HuH-7 (cell line): ENCODE data around the gene SSPN.
A peak's percentile ranks its signal among the peaks of the same experiment; 100 is the strongest.

Source experiments
- DNase-seq: peaks from one replicate; pipeline ENCODE4 v3.0.0; 2011; ENCODE audit warnings: low spot score

Gene SSPN, protein sequence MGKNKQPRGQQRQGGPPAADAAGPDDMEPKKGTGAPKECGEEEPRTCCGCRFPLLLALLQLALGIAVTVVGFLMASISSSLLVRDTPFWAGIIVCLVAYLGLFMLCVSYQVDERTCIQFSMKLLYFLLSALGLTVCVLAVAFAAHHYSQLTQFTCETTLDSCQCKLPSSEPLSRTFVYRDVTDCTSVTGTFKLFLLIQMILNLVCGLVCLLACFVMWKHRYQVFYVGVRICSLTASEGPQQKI

DNA sequence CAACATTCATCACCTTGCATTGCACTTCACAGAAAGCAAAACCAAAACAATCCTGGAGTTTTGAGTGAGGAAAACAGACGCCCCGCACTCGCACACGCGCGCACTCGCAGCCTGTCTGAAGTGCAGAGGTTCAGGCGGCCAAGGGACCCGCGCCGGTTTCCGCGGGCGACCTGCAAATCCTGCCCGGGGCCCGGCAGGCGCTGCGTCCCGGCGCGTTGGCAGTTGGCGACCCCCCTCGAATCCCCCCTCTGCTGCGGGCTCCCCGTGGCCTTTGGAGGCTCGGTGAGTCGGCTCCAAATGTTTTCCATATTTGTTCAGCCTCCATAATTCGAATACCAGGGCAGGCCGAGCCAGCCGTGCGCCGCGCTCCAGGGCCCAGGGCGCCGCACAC, at the start of gene SSPN:
Gene SSPN, plus strand, starts transcription at position 324 of the 391 bp plus-strand sequence. CDS start 100 bp downstream, outside the sequence.
- peak; percentile 43 for DNase-seq

DNA sequence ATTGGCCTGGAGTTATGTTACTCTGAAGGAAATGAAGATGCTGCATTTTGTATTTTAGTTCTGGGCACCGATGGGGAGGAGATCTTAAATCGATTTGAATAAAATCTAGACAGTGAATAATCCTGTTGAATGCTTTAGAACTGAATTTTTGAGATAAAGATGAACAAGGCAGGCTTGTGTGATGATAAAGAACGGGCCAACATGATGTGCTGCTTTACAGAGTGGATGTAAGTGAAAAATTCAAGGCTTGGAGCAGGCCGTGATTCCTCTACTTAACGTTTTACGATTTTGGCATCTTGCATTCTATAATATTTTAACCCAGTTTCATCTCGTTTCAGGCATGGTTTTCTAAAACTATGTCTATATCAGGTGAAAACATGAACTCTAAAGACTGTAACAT, 47.1 kb upstream of the SSPN start:
- DNase-seq = no peak

DNA sequence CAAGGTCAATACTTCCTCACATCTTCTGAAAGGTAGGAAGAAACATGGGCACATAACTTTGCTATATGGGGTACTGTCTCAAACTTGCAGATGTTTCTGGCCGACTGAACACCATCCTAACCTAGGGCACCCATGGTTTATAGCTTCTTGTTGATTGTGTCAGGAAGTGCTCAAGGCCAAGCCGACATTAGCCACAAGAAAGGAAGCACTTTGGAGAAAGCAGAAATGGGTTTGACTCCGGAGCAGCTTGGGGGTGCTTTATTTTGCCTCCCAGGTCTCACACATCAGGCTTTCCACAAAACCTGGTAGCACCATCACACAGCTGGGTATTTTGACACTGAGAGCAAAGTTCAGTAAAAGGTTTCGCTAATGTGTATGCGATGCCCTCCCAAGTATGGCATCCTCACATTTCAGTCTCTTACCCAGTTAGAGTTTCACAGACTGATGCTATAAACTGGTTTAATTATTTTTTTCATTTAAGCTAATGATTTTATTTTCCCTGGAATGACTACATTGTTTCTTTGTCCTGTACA, 45.3 kb upstream of the SSPN start:
- no peak for DNase-seq

DNA sequence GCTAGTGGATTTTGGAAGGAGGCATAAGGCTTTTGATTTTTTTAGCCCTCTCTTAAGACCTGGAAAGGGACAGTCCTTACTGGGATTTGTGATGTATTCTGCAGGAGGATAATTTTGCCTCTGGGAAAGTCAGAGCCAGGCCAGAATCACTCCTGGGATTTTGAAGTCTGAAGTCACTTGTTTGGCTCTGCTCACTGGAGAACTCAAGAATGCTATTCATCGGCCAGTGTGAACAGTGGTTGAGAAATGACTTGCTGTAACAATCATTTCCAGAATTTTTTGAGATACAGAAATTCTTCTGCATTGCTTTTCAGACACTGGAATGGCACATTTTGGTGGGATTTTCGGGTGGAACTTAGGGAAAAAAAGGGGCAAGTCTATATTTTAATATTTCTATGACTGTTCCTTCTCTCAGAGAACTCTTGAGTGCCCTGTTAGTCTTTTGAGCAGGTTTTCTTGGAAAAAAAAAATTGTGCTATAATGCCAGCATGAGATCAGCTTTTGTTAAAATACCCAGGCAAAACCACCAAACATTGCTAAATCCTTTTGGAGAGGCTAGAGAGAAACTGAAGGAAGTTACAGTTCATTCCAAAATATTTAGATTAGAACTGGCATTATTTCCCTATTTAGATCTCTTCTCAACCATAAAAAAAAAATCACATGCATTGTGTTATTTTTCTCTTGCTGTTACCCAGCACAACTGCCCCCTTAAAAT, 44.5 kb upstream of the SSPN start:
- DNase-seq = no peak

DNA sequence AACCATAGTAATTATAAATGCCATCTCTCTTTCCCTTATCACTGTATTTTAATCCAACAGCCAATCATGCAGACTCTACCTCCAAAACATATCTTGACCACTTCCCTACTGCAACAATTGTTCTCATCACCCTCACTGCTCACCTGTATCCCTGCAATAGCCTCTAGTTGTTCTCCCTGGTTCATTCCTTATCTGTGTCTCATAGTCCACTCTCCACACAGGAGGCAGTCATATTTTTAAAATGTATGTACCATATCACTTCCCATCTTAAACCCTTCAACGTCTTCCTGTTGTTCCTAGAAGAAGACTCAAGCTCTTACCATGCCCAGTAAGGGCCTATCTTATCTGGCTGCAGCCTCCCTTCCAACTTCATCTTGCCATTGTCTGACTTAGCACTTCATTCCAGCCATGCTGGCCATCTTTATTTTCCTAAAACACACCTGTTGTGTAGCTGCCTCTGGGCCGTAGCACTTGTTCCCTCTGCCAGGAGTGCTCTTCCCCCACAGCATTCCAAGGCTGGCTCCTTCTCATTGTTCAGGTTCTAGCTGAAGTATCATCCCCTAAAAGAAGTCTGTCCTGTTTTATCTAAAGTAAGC, 42.8 kb upstream of the SSPN start:
- DNase-seq = no peak

DNA sequence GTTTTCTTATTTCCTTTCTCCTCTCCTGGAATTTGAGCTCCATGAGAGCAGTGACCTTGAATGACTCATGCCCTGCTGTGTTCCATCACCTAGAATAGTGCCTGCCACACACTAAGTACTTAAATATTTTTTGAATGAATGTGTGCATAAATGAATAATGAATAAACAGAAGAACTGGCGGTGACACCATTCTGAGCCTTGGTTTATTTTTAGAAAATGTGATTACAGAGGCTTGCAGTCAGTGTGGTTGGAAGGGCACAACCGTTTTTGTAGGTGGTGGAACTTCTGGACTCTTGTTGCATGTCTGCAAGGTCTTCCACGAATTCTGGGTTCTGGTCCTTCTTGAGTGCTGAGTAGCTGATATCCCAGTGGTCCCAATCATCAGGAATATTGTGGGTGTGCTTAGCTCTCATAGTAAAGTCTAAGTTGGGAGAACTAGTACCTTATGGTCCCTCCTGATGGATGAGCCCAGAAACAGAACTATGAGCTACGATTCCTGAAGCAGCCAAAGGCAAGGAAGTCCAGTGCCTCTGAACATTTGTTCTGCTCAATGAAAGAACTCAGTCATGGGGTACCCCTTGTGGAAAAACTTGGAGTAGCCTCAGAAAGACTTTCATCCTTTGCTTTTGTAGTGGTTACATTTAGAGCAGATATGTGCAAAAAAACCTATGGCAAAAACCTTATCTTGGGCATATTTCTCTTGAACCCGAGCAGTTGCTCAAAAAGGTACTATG, 41.8 kb upstream of the SSPN start:
- DNase-seq = no peak

DNA sequence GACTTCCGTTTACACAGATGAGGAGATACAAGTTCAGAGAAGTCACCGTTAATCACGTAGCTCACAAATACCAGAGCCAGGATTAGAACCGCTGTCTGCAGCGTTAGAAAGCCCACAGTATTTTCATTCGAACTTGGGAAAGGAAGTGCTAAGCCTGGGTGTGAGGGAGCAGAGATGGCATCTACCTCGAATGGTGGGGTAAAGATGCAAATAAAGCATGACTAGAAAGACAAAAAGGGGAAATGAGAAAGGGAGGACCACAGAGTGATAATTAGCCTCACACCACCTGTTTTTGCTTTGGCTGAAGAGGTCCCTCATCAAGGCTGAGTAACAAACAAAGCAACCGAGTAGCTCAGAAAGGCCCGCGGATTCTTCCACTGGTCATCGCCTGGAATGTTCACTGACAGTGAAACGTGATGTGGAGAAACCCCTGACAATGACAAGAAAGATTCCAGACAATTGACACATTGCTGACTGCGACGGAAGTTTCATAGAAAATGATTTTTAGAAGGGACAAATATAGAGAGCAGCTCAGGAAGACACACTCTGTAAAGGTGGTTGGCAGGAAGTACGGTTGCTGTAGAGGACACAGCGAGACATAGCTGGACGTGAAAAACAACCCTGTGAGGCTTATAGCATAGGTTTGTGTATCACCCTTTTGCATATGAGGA, 39.0 kb upstream of the SSPN start:
- no peak for DNase-seq

DNA sequence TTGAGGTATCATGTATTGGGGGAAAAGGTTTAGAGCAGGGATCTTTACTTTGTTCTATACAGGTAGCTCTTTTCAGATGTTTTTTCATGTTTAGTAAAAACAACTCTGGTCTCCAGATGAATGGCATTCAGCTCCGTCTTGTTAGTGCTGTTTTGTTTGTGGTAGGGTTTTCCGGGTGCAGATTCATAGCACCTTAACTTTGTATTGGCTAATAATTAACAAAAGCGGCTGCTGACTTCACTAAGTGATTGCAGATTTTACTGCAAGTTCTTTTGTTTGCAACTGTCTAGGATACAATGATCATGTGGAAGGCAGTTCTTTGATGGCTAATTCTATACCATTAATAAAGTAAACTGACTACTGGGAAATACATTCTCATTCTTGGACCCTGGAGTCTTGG, 38.4 kb upstream of the SSPN start:
- DNase-seq = no peak

DNA sequence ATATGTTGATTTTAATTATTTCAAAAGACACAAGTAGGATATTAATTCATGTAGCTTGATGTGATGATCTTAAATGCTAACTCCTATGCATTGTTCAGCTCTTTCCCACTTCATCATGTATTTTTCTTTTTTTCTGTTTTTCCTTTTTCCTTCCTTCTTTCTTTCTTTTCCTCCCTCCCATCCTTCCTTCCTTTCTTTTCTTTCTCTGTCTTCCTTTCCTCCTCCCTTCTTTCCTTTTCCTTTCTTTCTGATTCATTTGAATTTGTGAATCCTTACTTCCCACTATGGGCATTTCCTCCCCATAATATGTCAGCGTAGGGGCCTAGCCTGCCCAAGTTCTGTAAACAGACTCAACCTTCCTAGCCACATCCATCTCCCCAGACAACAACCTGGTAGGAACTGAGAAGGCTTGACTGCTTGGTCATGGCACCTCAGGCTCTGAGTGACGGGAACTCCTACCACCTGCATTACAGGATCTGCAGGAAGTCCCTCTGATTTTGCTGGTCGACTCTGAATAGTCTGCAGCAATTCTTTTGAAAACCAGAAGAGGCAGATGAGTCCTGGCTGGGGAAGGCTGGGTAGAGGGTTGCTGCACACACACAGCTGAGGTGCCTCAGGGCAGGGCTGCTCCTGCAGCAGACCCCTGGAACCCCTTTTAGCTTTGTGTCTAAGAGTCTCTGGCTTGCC, 37.2 kb upstream of the SSPN start:
- DNase-seq = no peak

DNA sequence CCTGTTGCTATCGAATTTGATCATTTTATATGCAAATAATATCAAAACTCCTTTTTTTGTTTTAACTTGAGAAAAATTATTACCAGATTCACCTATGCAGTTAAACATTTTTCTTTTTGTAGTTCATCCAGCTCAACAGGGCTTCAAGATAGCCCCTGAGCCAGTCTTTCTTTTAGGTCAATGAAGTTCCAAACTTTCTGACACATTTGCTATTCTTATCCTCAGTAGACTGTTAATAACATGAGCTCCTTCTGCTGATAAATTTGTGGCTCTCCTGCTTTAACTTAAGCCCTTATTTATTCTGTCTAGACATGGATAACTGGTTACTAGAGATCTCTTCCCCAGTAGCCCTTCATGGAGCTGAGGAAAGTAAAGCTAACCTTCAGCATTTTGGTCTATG, 33.2 kb upstream of the SSPN start:
- no peak for DNase-seq

DNA sequence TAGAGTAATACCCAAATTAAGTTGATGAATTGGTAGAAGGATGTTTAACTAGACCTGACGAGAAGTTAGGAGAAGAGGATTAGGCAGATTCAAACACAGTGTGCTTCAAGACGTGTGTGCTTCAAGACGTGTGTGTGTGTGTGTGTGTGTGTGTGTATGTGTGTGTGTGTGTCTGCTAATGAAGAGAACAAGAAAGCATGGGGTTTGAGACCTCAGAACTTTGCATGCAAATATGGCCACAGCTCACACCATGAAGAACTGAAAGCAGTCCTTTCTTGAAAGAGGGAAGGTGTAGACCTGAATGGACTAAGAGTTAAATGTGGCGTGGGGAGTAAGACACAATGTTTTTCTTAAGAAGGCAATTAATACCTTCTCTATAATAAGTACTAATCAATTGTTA, 32.5 kb upstream of the SSPN start:
- DNase-seq = no peak

DNA sequence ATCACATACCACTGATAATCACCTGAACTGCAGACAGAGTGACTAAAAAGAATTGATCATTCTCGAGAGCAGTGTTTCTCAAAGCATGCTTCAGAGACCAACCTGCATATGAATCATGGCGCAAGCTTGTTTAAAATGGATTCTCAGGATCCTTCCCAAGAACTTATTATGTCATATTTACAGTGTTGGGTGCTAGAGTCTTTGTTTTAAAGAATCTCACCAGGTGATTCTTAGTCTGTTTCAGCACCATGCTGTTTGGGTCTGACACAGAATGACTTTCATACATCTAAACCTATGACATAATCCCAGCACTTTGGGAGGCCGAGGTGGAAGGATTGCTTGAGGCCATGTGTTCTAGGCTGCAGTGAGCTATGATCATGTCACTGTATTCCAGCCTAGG, 31.3 kb upstream of the SSPN start:
- DNase-seq = no peak

DNA sequence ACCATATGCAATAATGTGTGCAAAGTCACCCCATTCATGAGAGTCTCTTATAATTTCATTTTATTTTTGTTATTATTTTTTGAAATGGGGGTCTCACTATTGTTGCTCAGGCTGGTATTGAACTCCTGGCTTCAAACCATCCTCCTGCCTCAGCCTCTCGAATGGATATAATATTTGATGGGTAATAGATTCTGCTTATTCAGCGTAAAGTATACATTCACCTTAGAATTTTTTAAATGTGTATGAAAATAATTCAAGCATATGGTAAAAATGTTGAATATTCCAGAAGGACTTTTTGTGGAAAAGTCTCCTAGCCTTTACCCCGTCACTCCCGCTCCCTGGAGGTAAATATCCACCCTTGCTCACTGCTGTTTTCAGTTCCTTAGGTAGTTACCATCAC, 23.4 kb upstream of the SSPN start:
- DNase-seq = no peak

DNA sequence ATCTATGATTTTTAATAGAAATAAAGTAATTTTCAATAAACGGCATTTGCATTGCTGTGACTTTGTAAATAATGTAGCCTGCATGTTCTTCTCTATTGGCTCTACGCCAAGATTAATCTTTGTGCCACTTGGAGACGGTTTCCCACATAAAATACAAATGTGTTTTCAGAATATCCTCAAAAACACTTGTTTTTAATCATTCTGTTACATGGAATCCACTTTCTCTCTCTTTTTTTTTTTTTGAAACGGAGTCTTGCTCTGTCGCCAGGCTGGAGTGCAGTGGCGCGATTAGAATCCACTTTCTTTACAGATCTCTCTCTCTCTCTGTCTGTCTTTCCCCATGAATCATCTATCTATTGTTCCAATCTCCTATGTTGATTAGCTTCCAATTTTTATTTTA, 22.8 kb upstream of the SSPN start:
- DNase-seq = no peak

DNA sequence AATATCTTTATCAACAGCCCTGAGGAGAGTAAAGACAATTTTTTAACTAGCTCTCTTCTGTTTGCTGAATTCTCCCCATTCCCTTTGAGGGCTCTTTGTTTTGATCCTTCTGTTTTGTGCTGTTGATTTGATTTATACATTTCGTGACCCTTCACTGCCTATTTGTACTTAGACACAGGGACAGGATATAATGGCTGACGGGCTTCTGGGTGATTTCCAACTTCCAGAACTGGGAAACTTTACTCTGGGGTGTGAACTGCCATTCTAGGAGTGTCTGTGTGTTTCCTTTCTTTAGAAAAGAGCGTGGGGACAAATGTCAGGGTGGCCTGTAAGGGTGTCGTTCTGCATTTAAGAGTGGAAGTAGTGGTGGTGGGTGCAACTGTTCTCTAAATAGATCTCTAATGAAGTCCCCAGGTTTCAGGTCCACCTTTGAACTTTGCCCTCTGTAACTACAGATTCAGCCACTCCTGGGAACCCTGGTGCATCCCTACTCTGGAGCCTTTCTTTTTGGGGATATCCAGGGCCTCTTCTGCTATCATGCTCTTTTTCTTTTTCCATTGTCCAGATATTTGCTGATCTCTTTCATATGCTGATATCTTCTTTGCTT, 22.3 kb upstream of the SSPN start:
- no peak for DNase-seq

DNA sequence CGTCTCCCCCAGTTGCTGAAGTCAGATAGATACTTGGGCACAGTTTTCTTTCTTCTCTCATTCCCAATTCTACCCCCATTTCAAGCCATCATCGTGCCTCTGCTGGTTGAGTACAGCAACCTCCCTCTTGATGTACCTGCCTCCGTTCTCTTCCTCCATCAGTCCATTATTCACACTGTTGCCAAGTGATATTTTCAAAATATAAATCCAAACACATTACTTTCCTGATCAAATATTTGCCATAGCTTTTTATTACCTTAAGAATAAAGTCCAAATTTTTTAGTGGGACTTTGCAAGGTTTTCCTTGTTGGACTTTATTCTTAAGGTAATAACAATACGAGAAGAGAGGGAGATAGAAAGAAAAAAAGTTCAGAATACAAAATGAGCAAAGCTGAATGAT, 18.6 kb upstream of the SSPN start:
- DNase-seq = no peak

DNA sequence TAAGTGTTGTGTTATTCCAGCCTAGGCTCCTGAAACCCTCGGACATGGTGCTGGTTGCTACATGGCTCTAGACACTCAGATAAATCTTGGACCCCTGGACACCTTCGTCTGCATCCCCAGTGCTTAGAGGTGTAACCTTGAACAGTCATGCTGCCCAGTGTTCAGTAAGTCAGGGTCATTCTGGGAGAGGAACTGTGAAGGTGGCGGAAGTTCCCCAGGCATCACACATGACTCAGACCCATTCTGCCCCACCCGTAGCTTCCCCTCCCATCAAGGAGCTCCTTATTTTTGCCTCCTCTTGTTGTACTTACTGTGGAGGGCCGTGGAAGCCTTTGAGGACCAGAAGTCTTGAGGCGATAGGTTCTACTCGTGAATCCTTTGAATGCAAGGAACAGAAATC, 18.1 kb upstream of the SSPN start:
- DNase-seq = no peak

DNA sequence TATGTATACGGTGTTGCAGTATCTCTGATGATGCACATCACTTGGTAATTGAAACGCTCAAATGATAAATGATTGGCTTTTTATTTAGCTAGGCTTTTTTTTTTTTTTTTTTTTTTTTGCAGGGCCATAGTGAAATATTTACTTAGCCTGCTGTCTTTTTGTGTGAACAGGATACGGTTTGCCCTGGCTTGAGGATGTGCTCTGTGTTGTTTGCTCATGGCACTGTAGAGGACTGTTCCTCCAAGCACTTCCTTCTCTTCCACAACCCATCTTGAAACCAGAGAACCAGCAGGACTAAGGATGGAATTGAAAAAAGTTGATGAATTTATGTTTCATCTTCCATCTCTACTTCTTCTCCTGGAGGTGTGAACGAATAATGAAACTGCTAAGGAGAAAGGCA, 15.5 kb upstream of the SSPN start:
- no peak for DNase-seq

DNA sequence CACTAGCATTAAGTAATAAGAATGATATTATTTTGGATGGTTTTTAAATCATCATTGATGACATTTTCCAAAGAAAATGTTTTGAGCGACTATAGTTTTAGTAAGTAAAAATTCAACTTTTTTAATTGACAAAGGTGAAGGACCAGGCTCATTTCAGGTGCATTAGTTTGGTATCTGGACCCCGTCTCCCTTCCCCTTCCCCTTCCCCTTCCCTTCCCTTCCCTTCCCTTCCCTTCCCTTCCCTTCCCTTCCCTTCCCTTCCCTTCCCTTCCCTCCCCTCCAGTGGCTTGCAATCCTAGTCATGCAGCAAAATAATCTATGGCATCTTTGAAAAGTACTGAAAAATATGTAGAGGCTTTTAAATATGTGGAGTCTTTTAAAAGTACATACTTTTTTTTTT, 13.0 kb upstream of the SSPN start:
- no peak for DNase-seq

DNA sequence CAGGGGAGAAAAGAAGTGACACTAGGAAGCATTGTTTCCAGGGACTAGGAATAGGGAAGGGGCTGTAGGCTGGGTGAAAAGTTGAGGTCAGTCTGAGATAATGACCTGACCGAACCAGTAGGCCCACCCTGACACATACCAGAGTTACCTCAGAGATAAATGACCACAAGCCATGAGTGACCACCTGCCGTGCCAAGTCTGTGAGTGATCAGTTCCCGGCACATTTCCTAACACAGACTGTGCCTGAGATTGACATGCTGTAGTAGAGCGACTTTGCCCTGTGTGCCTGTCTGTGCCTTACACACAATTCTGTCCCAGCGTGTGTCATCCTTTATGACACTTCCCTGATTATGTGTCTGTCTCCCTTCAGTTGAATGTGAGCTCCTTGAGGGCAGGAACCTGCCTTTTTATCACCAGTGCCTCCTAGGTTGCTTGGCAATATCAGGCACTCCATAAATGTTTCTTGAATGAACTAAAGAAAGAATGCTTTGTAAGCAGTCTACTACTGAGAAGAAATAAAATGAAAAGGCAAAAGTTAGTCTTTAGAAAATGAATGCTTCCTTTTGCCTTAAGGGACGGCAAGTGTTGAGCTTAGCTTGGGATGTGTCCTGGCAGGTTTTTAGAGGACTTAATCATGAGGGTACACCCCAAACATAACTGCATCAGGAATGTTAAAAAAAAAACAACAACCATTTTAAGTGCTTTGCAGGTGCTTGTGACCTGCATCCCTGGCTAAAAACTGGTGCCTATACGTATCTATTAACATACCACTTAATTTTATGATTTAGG, 9.6 kb upstream of the SSPN start:
- DNase-seq = no peak
